Upper lobe of left lung (tissue), 6 donors: ENCODE measurements around the gene MGAT4B. TPM values are rescaled to one million over a fixed set of nuclear protein-coding genes. Genes with fewer than 3 reads are reported as not detected.

Experiments
- ATAC-seq, 2 donors: fragments of 200-7000 bp; cut with Tn5 transposase; one replicate each; pipeline ENCODE4 v1.9.1; 2022; ENCODE audit warnings: mild to moderate bottlenecking in 2 of 2, moderate library complexity in 2 of 2; ENCODE audit not compliant: low FRiP score in 2 of 2
- DNase-seq, 2 donors: peaks; one replicate each; pipeline ENCODE4 v3.0.0-alpha.2; 2019 to 2020
- H3K27ac ChIP-seq, 4 donors: fragments of 200-600 bp; sonication (generic); one replicate each; pipeline ENCODE4 v1.5.1; 2016 to 2019
- H3K27me3 ChIP-seq, 4 donors: fragments of 200-600 bp; sonication (generic); one replicate each; pipeline ENCODE4 v1.5.1; 2017 to 2019
- H3K36me3 ChIP-seq, 4 donors: fragments of 200-600 bp; sonication (generic); one replicate each; pipeline ENCODE4 v1.5.1; 2016 to 2019
- H3K4me1 ChIP-seq, 4 donors: fragments of 200-600 bp; sonication (generic); one replicate each; pipeline ENCODE4 v1.5.1; 2018 to 2019
- H3K4me3 ChIP-seq, 4 donors: fragments of 200-600 bp; sonication (generic); one replicate each; pipeline ENCODE4 v1.5.1; 2017 to 2019; ENCODE audit warnings: mild to moderate bottlenecking in 2 of 4, moderate library complexity in 1 of 4
- H3K9me3 ChIP-seq, 4 donors: fragments of 200-600 bp; sonication (generic); one replicate each; pipeline ENCODE4 v1.5.1; 2018 to 2019
- EP300 ChIP-seq, 4 donors: sonication (generic); formaldehyde crosslinking; IDR thresholded peaks; one replicate each; pipeline ENCODE4 v1.5.1; 2017; ENCODE audit warnings: antibody characterized with exemption in 4 of 4, control low read depth in 2 of 4
- POLR2A ChIP-seq, 4 donors: fragments of 450-650 bp; IDR thresholded peaks; one replicate each; pipeline ENCODE4 v1.5.1; 2016 to 2017; ENCODE audit warnings: antibody characterized with exemption in 4 of 4, mild to moderate bottlenecking in 2 of 4
- POLR2AphosphoS5 ChIP-seq, 2 donors: sonication (generic); formaldehyde crosslinking; IDR thresholded peaks; one replicate each; pipeline ENCODE4 v1.5.1; 2017; ENCODE audit warnings: antibody characterized with exemption in 2 of 2
- WGBS, 2 donors: methylation state at CpG; one replicate each; pipeline ENCODE4 v1.1.5; 2017 to 2018; 5-methylcytosine and 5-hydroxymethylcytosine counted together
- total RNA-seq, 6 donors: library from RNA; depleted of rRNA in 4 of 6; stranded (reverse); fragments of >200 nt in 4 of 6; gene quantifications; one replicate each; pipeline versions ENCODE4 v1.1.0 to v1.2.1, GENCODE V29; 2016 to 2021
- TF ChIP-seq, protein P1 (sequence below), 6 experiments: fragments of 450-650 bp in 4 of 6; fragments of 200-600 bp in 2 of 6; sonication (generic) in 2 of 6; IDR thresholded peaks; one replicate each; pipeline ENCODE4 v1.5.1; 2016 to 2019; ENCODE audit warnings: antibody characterized with exemption in 6 of 6
- donor health status: DM: no; HTN: no; CAD: no; lungs with moderate emphysema.
- donor health status: DM: no; HTN: yes; CAD: no; lungs with severe emphysema.

MGAT4B gene
- total RNA-seq, 6 donors from 2014 or later, result 107 to 266 (median 158) TPM

DNA sequence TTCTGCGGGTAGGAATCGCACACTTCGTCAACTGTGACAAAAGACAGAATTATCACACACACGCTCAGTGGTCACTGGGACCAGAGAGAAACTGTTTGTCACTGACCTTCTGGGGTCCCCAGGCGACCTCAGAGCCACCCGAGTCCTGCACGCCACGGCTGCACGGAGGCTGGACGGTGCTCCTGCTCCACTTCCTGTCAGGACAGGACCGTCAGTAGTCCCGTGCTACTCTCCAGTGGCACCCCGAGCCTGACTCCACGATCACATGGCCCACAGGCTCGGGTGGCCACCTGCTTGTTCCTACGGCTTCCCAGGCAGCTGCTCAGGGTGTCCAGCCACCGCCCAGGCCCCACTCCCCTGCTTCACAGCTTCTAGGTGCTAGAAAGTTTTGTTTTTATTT is 34.1 kb upstream of the MGAT4B start:
- peaks cover 23 to 69% (median 38%) of the 10 kb centered on the region in 4 donors for H3K36me3 ChIP-seq
- WGBS, 2 donors, result 95% methylated on average over 11 to 17 of the region's 17 CpGs
- ATAC-seq (no peak), DNase-seq (peak in 1 of 2 donors; percentile 62)
- no peak for TF ChIP-seq POLR2A (IDR thresholded peaks at IDR 0.05)
- TF ChIP-seq POLR2AphosphoS5 (IDR thresholded peaks at IDR 0.05), result no peak
- TF ChIP-seq, protein P1, sequence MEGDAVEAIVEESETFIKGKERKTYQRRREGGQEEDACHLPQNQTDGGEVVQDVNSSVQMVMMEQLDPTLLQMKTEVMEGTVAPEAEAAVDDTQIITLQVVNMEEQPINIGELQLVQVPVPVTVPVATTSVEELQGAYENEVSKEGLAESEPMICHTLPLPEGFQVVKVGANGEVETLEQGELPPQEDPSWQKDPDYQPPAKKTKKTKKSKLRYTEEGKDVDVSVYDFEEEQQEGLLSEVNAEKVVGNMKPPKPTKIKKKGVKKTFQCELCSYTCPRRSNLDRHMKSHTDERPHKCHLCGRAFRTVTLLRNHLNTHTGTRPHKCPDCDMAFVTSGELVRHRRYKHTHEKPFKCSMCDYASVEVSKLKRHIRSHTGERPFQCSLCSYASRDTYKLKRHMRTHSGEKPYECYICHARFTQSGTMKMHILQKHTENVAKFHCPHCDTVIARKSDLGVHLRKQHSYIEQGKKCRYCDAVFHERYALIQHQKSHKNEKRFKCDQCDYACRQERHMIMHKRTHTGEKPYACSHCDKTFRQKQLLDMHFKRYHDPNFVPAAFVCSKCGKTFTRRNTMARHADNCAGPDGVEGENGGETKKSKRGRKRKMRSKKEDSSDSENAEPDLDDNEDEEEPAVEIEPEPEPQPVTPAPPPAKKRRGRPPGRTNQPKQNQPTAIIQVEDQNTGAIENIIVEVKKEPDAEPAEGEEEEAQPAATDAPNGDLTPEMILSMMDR (IDR thresholded peaks at IDR 0.05), result no peak
- TF ChIP-seq EP300 (IDR thresholded peaks at IDR 0.05), result no peak
- peaks cover 4 to 19% (median 12%) of the 10 kb centered on the region in 4 donors for H3K4me1 ChIP-seq
- H3K27me3 ChIP-seq, result no peaks in the 10 kb centered on the region
- no peaks in the 10 kb centered on the region for H3K9me3 ChIP-seq
- H3K4me3 ChIP-seq, result no peak overlapping the region
- no peak overlapping the region for H3K27ac ChIP-seq

DNA sequence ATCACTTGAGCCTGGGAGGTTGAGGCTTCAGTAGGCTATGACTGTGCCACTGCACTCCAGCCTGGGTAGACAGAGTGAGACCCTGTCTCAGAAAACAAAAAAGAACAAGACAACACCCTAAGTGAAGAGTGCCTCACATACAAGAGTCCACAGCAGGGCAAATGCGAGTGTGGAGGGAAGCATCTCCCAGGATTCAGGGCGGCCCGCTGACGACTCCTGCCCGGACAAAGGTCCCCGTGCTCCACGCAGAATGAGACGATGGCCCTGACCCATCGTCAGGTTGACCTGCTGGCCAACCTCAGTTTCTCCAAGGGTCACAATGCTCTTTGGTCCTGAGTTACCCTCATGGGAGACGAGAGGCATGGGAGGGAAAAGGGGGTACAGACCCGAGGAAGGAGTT is 33.7 kb upstream of the MGAT4B start:
- H3K27ac ChIP-seq, result no peak overlapping the region
- TF ChIP-seq POLR2A (IDR thresholded peaks at IDR 0.05) (no peak), POLR2AphosphoS5 (IDR thresholded peaks at IDR 0.05) (no peak), EP300 (IDR thresholded peaks at IDR 0.05) (no peak)
- TF ChIP-seq, protein P1 (IDR thresholded peaks at IDR 0.05), result no peak
- no peak for DNase-seq
- WGBS, 2 donors, result 95 to 97% methylated on average over 11 of the region's 11 CpGs
- H3K27me3 ChIP-seq, result no peaks in the 10 kb centered on the region
- no peaks in the 10 kb centered on the region for H3K9me3 ChIP-seq
- H3K36me3 ChIP-seq, result peaks cover 26 to 72% (median 43%) of the 10 kb centered on the region in 4 donors
- H3K4me1 ChIP-seq, result peaks cover 4 to 19% (median 12%) of the 10 kb centered on the region in 4 donors
- no peak for ATAC-seq
- no peak overlapping the region for H3K4me3 ChIP-seq

DNA sequence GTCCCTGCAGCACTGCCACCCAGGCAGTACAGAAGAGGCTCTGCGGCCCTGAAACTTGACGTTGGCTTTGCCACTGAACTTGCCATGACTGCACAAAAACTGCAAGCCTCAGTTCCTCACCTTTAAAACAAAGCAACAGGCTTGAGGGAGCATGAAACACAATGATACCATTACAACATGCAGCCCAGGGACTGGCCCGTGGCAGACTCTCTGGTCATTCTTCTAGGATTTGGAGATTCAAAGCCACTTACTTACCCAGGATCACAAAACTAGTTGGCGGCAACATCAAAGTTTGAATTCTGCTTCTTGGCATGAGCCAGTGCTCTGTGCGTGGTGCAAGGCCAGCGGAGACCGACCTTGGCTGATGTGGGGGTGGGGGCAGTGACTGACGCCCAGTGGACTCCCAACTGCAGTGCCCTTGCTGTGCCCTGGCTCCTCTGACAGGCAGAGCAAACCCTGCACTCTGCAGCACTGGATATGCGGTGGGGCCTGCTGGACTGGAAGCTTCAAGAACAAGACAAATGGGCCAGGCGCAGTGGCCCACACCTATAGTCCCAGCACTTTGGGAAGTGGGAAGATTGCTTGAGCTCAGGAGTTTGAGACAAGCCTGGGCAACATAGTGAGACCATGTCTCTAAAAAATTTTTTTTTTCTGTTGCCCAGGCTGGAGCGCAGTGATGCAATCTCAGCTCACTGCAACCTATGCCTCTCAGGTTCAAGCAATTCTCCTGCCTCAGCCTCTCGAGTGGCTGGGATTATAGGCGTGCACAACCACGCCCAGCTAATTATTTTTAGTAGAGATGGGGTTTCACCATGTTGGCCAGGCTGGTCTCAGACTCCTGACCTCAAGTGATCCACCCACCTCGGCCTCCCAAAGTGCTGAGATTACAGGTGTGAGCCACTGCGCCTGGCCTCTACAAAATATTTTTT is 32.9 kb upstream of the MGAT4B start:
- Histone ChIP-seq H3K27me3 (no peaks in the 10 kb centered on the region), H3K4me1 (peaks cover 4 to 19% (median 12%) of the 10 kb centered on the region in 4 donors), H3K36me3 (peaks cover 26 to 75% (median 48%) of the 10 kb centered on the region in 4 donors), H3K4me3 (no peak overlapping the region), H3K9me3 (no peaks in the 10 kb centered on the region), H3K27ac (no peak overlapping the region)
- ATAC-seq (peak in 1 of 2 donors; percentile 20), DNase-seq (peak in 1 of 2 donors; percentile 64)
- TF ChIP-seq POLR2AphosphoS5 (IDR thresholded peaks at IDR 0.05), result no peak
- TF ChIP-seq POLR2A (IDR thresholded peaks at IDR 0.05), result peak in 1 of 4 donors; percentile 25
- WGBS, 2 donors, result 82 to 83% methylated on average over 12 to 16 of the region's 16 CpGs

DNA sequence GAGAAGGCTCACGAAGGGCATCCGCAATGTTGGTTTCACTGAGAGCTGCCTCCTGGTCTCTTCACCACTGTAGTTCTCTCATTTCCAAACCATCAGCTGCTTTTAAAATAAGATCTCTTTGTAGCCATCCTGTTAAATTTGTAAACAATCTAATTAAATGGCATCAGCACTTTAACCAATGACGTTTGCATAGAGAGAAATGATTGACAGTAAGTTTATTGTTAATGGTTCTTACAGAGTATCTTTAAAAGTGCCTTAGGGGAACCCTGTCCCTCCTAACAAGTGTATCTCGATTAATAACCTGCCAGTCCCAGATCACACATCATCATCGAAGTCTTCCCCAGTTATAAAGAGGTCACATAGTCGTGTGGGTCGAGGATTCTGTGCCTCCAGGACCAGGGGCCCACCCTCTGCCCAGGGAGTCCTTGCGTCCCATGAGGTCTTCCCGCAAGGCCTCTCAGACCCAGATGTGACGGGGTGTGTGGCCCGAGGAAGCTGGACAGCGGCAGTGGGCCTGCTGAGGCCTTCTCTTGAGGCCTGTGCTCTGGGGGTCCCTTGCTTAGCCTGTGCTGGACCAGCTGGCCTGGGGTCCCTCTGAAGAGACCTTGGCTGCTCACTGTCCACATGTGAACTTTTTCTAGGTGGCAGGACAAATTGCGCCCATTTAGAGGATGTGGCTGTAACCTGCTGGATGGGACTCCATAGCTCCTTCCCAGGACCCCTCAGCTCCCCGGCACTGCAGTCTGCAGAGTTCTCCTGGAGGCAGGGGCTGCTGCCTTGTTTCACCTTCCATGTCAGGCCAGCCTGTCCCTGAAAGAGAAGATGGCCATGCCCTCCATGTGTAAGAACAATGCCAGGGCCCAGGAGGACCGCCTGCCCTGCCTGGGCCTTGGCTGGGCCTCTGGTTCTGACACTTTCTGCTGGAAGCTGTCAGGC is 30.7 kb upstream of the MGAT4B start:
- no peak overlapping the region for H3K4me3 ChIP-seq

More for the DNA sequence above, 30.7 kb upstream of the MGAT4B start:
- ATAC-seq (peak in 1 of 2 donors; percentile 2), DNase-seq (no peak)
- 72 to 85% methylated on average over 6 to 15 of the region's 15 CpGs for WGBS, 2 donors
- Histone ChIP-seq H3K36me3 (peaks cover 44 to 86% (median 67%) of the 10 kb centered on the region in 4 donors), H3K9me3 (no peaks in the 10 kb centered on the region), H3K27ac (peak overlapping the region; percentile 23 to 62 (median 46)), H3K4me1 (peaks cover 7 to 24% (median 17%) of the 10 kb centered on the region in 4 donors), H3K27me3 (no peaks in the 10 kb centered on the region)
- TF ChIP-seq, protein P1 (IDR thresholded peaks at IDR 0.05), result no peak
- peak in 1 of 4 donors; percentile 21 for TF ChIP-seq POLR2A (IDR thresholded peaks at IDR 0.05)
